Esophagus muscularis mucosa (tissue), 4 donors: Measurements from ENCODE around the gene CAD.

Experiments
- CTCF ChIP-seq, 3 experiments: fragments of 200-600 bp in 2 of 3; fragments of 450-650 bp in 1 of 3; sonication (generic) in 2 of 3; IDR thresholded peaks; one replicate each; pipeline ENCODE4 v1.5.1; 2017 to 2019; ENCODE audit warnings: antibody characterized with exemption in 3 of 3, mild to moderate bottlenecking in 2 of 3, moderate library complexity in 1 of 3
- EP300 ChIP-seq: sonication (generic); formaldehyde crosslinking; IDR thresholded peaks from one replicate; pipeline ENCODE4 v1.6.1; 2017; ENCODE audit warnings: antibody characterized with exemption
- POLR2AphosphoS5 ChIP-seq, 2 donors: sonication (generic); formaldehyde crosslinking; IDR thresholded peaks; one replicate each; pipeline ENCODE4 v1.6.1; 2017; ENCODE audit warnings: antibody characterized with exemption in 2 of 2

GRCh38 chr2:27258051-27258450 lies 40.9 kb downstream of the CAD start:
- no peak for TF ChIP-seq CTCF (IDR thresholded peaks at IDR 0.05)
- TF ChIP-seq POLR2AphosphoS5 (IDR thresholded peaks at IDR 0.05) = no peak
- no peak for TF ChIP-seq EP300
